ENCODE measurements around the gene PTPRD. TPM values are rescaled to one million over a fixed set of nuclear protein-coding genes. Genes with fewer than 3 reads are reported as not detected.

PTPRD gene
- total and polyA plus RNA-seq, 9 of the 15 experiments (the other 6 are each of a cell fraction or from before 2014, with no cell fraction given) = 0.11 TPM; not detected in 8

DNA sequence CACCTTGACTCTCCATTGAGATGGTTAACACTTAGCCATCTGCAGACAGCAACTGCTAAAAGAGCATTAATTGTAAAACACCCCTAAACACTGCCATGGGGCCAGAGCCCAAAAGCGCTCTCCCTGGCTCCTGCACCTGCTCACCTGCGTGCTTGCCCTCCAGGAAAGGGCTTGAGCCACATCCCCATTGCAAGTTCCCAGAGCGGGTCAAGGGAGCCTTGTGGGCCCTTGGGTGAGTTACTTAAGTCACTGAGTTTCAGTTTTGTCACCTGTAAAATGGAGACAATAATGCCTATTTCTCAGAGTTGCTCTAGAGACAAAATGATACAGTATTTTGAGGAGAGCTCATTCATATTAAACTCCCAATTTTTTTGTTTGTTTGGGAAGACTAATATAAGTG, 967.8 kb downstream of the PTPRD start:
- DNase-seq (ENCODE audit: extremely low read depth in 1 of 4, low spot score in 3 of 4) (no peak), FAIRE-seq (no peak), ATAC-seq (no peak)
- ChIA-PET CTCF (ENCODE audit: low intra/inter-chr PET ratio) (no interaction called here), POLR2A (no interaction called here)
- no peak for TF ChIP-seq BMI1 (IDR thresholded peaks at IDR 0.05; ENCODE audit: low read length)
- TF ChIP-seq ILK (tag; IDR thresholded peaks at IDR 0.05; ENCODE audit: borderline replicate concordance, low read depth) = no peak
- TF ChIP-seq ZNF551 (CRISPR knock-in tag; IDR thresholded peaks at IDR 0.05) = no peak
- TF ChIP-seq, protein P1, sequence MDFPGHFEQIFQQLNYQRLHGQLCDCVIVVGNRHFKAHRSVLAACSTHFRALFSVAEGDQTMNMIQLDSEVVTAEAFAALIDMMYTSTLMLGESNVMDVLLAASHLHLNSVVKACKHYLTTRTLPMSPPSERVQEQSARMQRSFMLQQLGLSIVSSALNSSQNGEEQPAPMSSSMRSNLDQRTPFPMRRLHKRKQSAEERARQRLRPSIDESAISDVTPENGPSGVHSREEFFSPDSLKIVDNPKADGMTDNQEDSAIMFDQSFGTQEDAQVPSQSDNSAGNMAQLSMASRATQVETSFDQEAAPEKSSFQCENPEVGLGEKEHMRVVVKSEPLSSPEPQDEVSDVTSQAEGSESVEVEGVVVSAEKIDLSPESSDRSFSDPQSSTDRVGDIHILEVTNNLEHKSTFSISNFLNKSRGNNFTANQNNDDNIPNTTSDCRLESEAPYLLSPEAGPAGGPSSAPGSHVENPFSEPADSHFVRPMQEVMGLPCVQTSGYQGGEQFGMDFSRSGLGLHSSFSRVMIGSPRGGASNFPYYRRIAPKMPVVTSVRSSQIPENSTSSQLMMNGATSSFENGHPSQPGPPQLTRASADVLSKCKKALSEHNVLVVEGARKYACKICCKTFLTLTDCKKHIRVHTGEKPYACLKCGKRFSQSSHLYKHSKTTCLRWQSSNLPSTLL (IDR thresholded peaks at IDR 0.05) = no peak
- no peak for TF ChIP-seq POLR3A (IDR thresholded peaks at IDR 0.05; ENCODE audit: borderline replicate concordance, extremely low read depth, insufficient read depth, insufficient read length)
- TF ChIP-seq BCL6 (CRISPR knock-in tag; IDR thresholded peaks at IDR 0.05) = no peak
- no peak for TF ChIP-seq HMGN3 (IDR thresholded peaks at IDR 0.05; ENCODE audit: borderline replicate concordance, extremely low read depth, insufficient read length, low read depth, low read length)
- no peak for TF ChIP-seq SMAD4 (CRISPR knock-in tag; conservative IDR thresholded peaks at IDR 0.05)
- no peak for TF ChIP-seq CHD2 (IDR thresholded peaks at IDR 0.05; ENCODE audit: low read depth, low read length)
- TF ChIP-seq TCF7L2 (IDR thresholded peaks at IDR 0.05; ENCODE audit: low read depth, low read length) = no peak
- no peak for TF ChIP-seq TEAD1 (CRISPR knock-in tag; IDR thresholded peaks at IDR 0.05)
- TF ChIP-seq ZNF274 (IDR thresholded peaks at IDR 0.05; ENCODE audit: borderline replicate concordance, low read depth, low read length) = no peak
- no peak for TF ChIP-seq FOXP4 (CRISPR knock-in tag; IDR thresholded peaks at IDR 0.05; ENCODE audit: borderline replicate concordance)
- no peak for TF ChIP-seq ZNF212 (CRISPR knock-in tag; IDR thresholded peaks at IDR 0.05)
- Histone ChIP-seq H3K4me3 (no peak overlapping the region), H3K4me2 (ENCODE audit: insufficient read depth, low read length) (no peak overlapping the region), H3K9me3 (replicated peaks; ENCODE audit: control insufficient read depth, insufficient read depth, low read depth, low read length) (no peaks in the 10 kb centered on the region), H3K4me1 (replicated peaks in 1 of 2; ENCODE audit: control insufficient read depth in 2 of 2, insufficient read depth in 2 of 2, low read length in 2 of 2) (no peaks in the 10 kb centered on the region), H3K27ac (ENCODE audit: extremely low read depth, low read depth, low read length) (no peak overlapping the region), H3K27me3 (ENCODE audit: control insufficient read depth in 2 of 2, insufficient read depth in 2 of 2, low read length in 2 of 2) (no peaks in the 10 kb centered on the region), H2AFZ (ENCODE audit: low read depth, low read length) (no peak overlapping the region), H4K20me1 (replicated peaks; ENCODE audit: control insufficient read depth, insufficient read depth, low read length) (no peaks in the 10 kb centered on the region), H3K9ac (ENCODE audit: insufficient read depth in 1 of 2, low read depth in 2 of 2, low read length in 2 of 2) (no peak overlapping the region), H3K9me1 (ENCODE audit: control insufficient read depth, insufficient read depth, low read length) (no peaks in the 10 kb centered on the region), H3K36me3 (ENCODE audit: control insufficient read depth, insufficient read depth, low read length) (no peaks in the 10 kb centered on the region), H3K79me2 (ENCODE audit: control insufficient read depth, insufficient read depth, low read length) (no peaks in the 10 kb centered on the region)
- in situ Hi-C loops (cut with MboI) = no loop called here
- no TSS peak for BruUV-seq (replicated peaks)
- intact Hi-C loops (cut with micrococcal nuclease) = no loop called here
- 0% methylated on average over 1 of the region's 3 CpGs for WGBS (ENCODE audit: insufficient coverage, low coverage, missing lambda C conversion rate)
